Body of pancreas (tissue), 4 donors: ENCODE measurements around the gene KIAA1614. TPM values are rescaled to one million over a fixed set of nuclear protein-coding genes. Genes with fewer than 3 reads are reported as not detected.

ENCODE experiments used
- ATAC-seq: fragments of 150-250 bp; one replicate; pipeline ENCODE4 v1.9.1; 2016
- DNase-seq, 4 donors: peaks; one replicate each; pipeline ENCODE4 v3.0.0-alpha.2; 2019
- H3K27ac ChIP-seq, 4 donors: fragments of 200-600 bp; sonication (generic); 1 replicate in 3 of 4; 2 replicates in 1 of 4; pipeline versions ENCODE4 v1.5.1 to v1.6.1; 2016 to 2019; ENCODE audit warnings: mild to moderate bottlenecking in 1 of 4, mixed read lengths in 1 of 4, moderate library complexity in 1 of 4
- H3K27me3 ChIP-seq, 2 donors: fragments of 200-600 bp; sonication (generic); one replicate each; pipeline ENCODE4 v1.6.0; 2016; ENCODE audit warnings: mild to moderate bottlenecking in 1 of 2
- H3K36me3 ChIP-seq, 2 donors: fragments of 200-600 bp; sonication (generic); replicated peaks in 1 of 2; 2 replicates each; pipeline ENCODE4 v1.5.1; 2016; ENCODE audit warnings: low read depth in 2 of 2; ENCODE audit not compliant: insufficient read depth in 1 of 2
- H3K4me1 ChIP-seq: fragments of 200-600 bp; sonication (generic); one replicate; pipeline ENCODE4 v1.6.0; 2016
- H3K4me3 ChIP-seq, 2 donors: fragments of 200-600 bp; sonication (generic); 1 replicate in 1 of 2; 2 replicates in 1 of 2; pipeline ENCODE4 v1.5.1; 2016 to 2019
- H3K9me3 ChIP-seq, 3 donors: fragments of 200-600 bp; sonication (generic); 1 replicate in 2 of 3; 2 replicates in 1 of 3; pipeline ENCODE4 v1.5.1; 2016
- CTCF ChIP-seq, 7 experiments: fragments of 450-650 bp in 4 of 7; fragments of 200-600 bp in 3 of 7; sonication (generic) in 3 of 7; IDR thresholded peaks; one replicate each; pipeline ENCODE4 v1.5.1; 2016 to 2019; ENCODE audit warnings: antibody characterized with exemption in 7 of 7
- POLR2A ChIP-seq, 3 donors: fragments of 450-650 bp; IDR thresholded peaks; one replicate each; pipeline ENCODE4 v1.6.1; 2016; ENCODE audit warnings: antibody characterized with exemption in 3 of 3, mild to moderate bottlenecking in 2 of 3
- WGBS, 2 donors: methylation state at CpG; one replicate each; pipeline ENCODE4 v1.1.5; 2017; 5-methylcytosine and 5-hydroxymethylcytosine counted together
- intact Hi-C: fragments of 100-400 bp; cut with DNase I; formaldehyde crosslinking; loops from one replicate; pipeline ENCODE4 v1.15.1; 2023
- total RNA-seq, 2 donors: library from RNA; depleted of rRNA; stranded (reverse); fragments of >200 nt; gene quantifications; one replicate each; pipeline ENCODE4 v1.1.0, GENCODE V29; 2016

The KIAA1614 gene
- total RNA-seq, 2 donors from 2014 or later = 0.52 to 4.3 TPM

DNA sequence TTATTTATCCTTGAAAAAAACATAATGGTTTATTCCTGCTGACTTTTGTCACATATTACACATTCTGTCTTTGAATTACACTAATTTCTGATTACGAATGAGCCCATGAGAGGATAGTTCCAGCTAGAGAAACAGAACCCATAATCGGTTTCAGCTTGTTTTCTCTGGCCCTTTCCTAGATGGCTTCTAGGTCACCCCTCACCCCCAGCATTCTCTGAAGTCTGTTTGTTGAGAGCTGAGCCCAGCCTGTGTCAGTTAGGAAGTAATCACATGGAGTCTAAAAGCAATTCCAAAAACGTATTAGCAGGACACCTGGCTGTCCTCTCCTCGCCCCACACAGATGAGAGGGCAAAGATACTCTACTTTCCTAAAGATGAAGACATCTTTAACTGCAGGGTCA lies 48.9 kb downstream of the KIAA1614 start:
- no peak overlapping the region for H3K4me3 ChIP-seq
- intact Hi-C loops = no loop called here
- TF ChIP-seq POLR2A (IDR thresholded peaks at IDR 0.05) = no peak
- no peak for TF ChIP-seq CTCF (IDR thresholded peaks at IDR 0.05)
- WGBS, 2 donors = 75 to 76% methylated on average over 4 of the region's 4 CpGs
- H3K9me3 ChIP-seq = no peaks in the 10 kb centered on the region
- H3K27me3 ChIP-seq = no peaks in the 10 kb centered on the region
- ATAC-seq (no peak), DNase-seq (no peak)
- H3K4me1 ChIP-seq = no peaks in the 10 kb centered on the region
- H3K27ac ChIP-seq = no peak overlapping the region
- no peaks in the 10 kb centered on the region for H3K36me3 ChIP-seq

GRCh38 chr1:180962178-180962577 lies 49.5 kb downstream of the KIAA1614 start:
- H3K27me3 ChIP-seq = no peaks in the 10 kb centered on the region
- intact Hi-C loops = no loop called here
- no peaks in the 10 kb centered on the region for H3K36me3 ChIP-seq
- no peak for DNase-seq
- TF ChIP-seq CTCF (IDR thresholded peaks at IDR 0.05) (no peak), POLR2A (IDR thresholded peaks at IDR 0.05) (no peak)
- WGBS, 2 donors = 79 to 83% methylated on average over 4 of the region's 4 CpGs
- H3K4me1 ChIP-seq = no peaks in the 10 kb centered on the region
- H3K27ac ChIP-seq = no peak overlapping the region
- H3K4me3 ChIP-seq = no peak overlapping the region
- no peak for ATAC-seq
- H3K9me3 ChIP-seq = no peaks in the 10 kb centered on the region

DNA sequence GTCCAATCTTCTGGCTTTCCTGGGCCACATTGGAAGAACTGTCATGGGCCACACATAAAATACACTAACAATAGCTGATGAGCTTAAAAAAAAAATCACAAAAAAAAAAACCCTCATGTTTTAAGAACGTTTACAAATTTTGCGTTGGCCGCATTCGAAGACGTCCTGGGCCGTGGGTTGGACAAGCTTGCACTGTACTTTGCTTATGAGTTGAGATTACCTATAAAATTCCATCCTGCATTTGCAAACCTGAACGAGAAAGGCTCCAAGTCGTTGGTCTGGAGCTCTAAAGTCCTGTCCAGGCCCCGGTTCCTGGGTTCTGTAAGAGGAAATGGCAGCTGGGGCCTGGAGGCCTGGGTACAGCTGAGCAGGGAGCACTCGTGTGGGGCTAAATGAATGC lies 51.4 kb downstream of the KIAA1614 start:
- TF ChIP-seq POLR2A (IDR thresholded peaks at IDR 0.05) (no peak), CTCF (IDR thresholded peaks at IDR 0.05) (no peak)
- H3K27me3 ChIP-seq = no peaks in the 10 kb centered on the region
- H3K36me3 ChIP-seq = no peaks in the 10 kb centered on the region
- ATAC-seq (no peak), DNase-seq (no peak)
- no peak overlapping the region for H3K4me3 ChIP-seq
- 87 to 93% methylated on average over 10 of the region's 10 CpGs for WGBS, 2 donors
- no peaks in the 10 kb centered on the region for H3K4me1 ChIP-seq
- intact Hi-C loops = no loop called here
- no peaks in the 10 kb centered on the region for H3K9me3 ChIP-seq
- H3K27ac ChIP-seq = no peak overlapping the region

DNA sequence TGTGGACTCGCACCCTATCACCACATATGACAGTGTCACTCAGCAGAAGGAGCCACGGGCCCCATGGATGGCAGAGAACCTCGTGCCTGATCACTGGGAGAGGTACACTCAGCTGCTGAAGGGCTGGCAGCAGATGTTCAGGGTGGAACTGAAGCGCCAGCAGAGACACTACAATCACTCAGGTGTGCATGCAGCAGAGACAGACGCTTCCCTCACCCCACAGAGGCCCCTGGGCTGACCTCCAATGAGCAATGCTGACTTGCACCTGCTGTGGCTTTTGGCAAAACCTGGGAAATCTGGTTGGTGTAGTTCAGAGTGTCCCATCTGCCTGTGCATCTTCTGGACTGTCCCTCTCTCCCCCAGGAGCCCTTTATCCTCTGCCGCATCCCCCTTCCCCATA lies 51.9 kb downstream of the KIAA1614 start:
- Histone ChIP-seq H3K4me1 (no peaks in the 10 kb centered on the region), H3K27me3 (no peaks in the 10 kb centered on the region), H3K9me3 (no peaks in the 10 kb centered on the region), H3K4me3 (no peak overlapping the region), H3K36me3 (no peaks in the 10 kb centered on the region), H3K27ac (no peak overlapping the region)
- TF ChIP-seq POLR2A (IDR thresholded peaks at IDR 0.05) (no peak), CTCF (IDR thresholded peaks at IDR 0.05) (no peak)
- intact Hi-C loops = no loop called here
- DNase-seq (no peak), ATAC-seq (no peak)
- WGBS, 2 donors = 86 to 87% methylated on average over 6 of the region's 6 CpGs

DNA sequence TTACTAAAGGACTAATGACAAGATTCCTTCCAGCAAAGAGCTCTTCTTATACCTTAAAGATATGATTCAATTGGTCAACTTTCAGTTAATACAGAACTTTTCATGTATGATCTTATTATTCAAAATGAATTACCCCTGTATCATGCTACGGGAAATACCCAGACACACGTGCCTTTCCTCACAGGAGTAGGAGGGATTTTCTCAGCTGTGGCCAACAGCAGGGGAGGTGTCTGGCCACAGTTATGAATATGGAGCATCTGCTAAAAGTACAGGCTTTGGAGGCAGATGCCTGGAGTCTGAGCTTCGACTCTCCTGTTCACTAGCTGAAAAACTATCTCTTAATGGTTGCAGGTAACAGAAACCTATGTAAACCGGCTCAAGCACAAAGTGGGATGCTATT lies 53.6 kb downstream of the KIAA1614 start:
- no peak for TF ChIP-seq POLR2A (IDR thresholded peaks at IDR 0.05)
- no peak for TF ChIP-seq CTCF (IDR thresholded peaks at IDR 0.05)
- Histone ChIP-seq H3K27ac (no peak overlapping the region), H3K27me3 (no peaks in the 10 kb centered on the region), H3K4me1 (no peaks in the 10 kb centered on the region), H3K4me3 (no peak overlapping the region), H3K36me3 (no peaks in the 10 kb centered on the region), H3K9me3 (no peaks in the 10 kb centered on the region)
- WGBS, 2 donors = 89 to 98% methylated on average over 4 of the region's 4 CpGs
- ATAC-seq = no peak
- no peak for DNase-seq
- intact Hi-C loops = no loop called here
